Endothelial cell of umbilical vein (primary cell): ENCODE data around the gene SLC9A2.

Source experiments
- CTCF ChIP-seq, 2 donors: IDR thresholded peaks; 1 replicate in 1 of 2; 2 replicates in 1 of 2; pipeline ENCODE4 v1.5.1; 2011; ENCODE audit warnings: low read length in 2 of 2, mild to moderate bottlenecking in 2 of 2, moderate library complexity in 2 of 2, control low read depth in 1 of 2, inconsistent platforms in 1 of 2, low read depth in 1 of 2; ENCODE audit not compliant: insufficient read depth in 1 of 2; ENCODE audit errors: extremely low read depth in 1 of 2
- EZH2 ChIP-seq: IDR thresholded peaks from 2 replicates; pipeline ENCODE4 v1.6.1; 2012; ENCODE audit warnings: borderline replicate concordance, low read depth, mild to moderate bottlenecking, moderate library complexity, low read length, inconsistent platforms; ENCODE audit not compliant: severe bottlenecking
- FOS ChIP-seq: IDR thresholded peaks from 2 replicates; pipeline ENCODE4 v1.6.1; 2011; ENCODE audit warnings: mild to moderate bottlenecking, low read length, moderate library complexity, borderline replicate concordance; ENCODE audit not compliant: insufficient read depth
- GATA2 ChIP-seq: IDR thresholded peaks from 2 replicates; pipeline ENCODE4 v1.7.0; 2011; ENCODE audit warnings: low read depth, mild to moderate bottlenecking, moderate library complexity, mixed read lengths, low read length; ENCODE audit not compliant: insufficient read length, insufficient read depth
- MAX ChIP-seq: IDR thresholded peaks from 2 replicates; pipeline ENCODE4 v1.6.1; 2011; ENCODE audit not compliant: insufficient read depth, insufficient read length
- MYC ChIP-seq: IDR thresholded peaks from one replicate; pipeline ENCODE4 v1.6.1; 2011; ENCODE audit warnings: mild to moderate bottlenecking, low read depth, low read length
- POLR2A ChIP-seq: IDR thresholded peaks from 2 replicates; pipeline ENCODE4 v1.6.1; 2012; ENCODE audit warnings: low read depth, mild to moderate bottlenecking, control low read depth, low read length
- POLR2AphosphoS5 ChIP-seq: IDR thresholded peaks from 2 replicates; pipeline ENCODE4 v1.6.1; 2012; ENCODE audit warnings: low read depth, mild to moderate bottlenecking, control low read depth, low read length, moderate library complexity; ENCODE audit not compliant: insufficient read depth

GRCh38 chr2:102668171-102668570, 48.8 kb downstream of the SLC9A2 start:
- TF ChIP-seq EZH2 (no peak), CTCF (IDR thresholded peaks at IDR 0.05; ENCODE audit: extremely low read depth in 1 of 2, insufficient read depth in 1 of 2, low read depth in 1 of 2, low read length in 2 of 2) (no peak), POLR2A (no peak), MYC (no peak), FOS (no peak), POLR2AphosphoS5 (no peak), MAX (no peak), GATA2 (no peak)
